Activated naive CD4-positive, alpha-beta T cell treated with anti-CD3 and anti-CD28 coated beads, Interleukin-2, amount 10 ng/mL, durations not matched to agents 7 days and 5 days (primary cell): ENCODE results near the gene PDSS2.
"Not testable (repeated sequence)": the region's sequence is repeated elsewhere in the genome, so short reads cannot be mapped to it uniquely, and the experiment has no call there.

Experiments used
- CTCF ChIA-PET: fragments of 350-600 bp; sonication (Branson Sonifier 250); formaldehyde crosslinking; loops from one replicate; lab custom pipeline; 2021; ENCODE audit warnings: antibody characterized with exemption; lab: Charles Lee
- DNase-seq: peaks from one replicate; pipeline ENCODE4 v3.0.0-alpha.2; 2020
- H3K27ac Mint-ChIP-seq: one replicate; pipeline ENCODE4 v1.8.0; 2021; ENCODE audit warnings: mild to moderate bottlenecking, moderate library complexity, mixed read lengths
- H3K27me3 Mint-ChIP-seq: one replicate; pipeline ENCODE4 v1.8.0; 2021; ENCODE audit warnings: mild to moderate bottlenecking, mixed read lengths
- H3K36me3 Mint-ChIP-seq: one replicate; pipeline ENCODE4 v1.8.0; 2021; ENCODE audit warnings: mixed read lengths
- H3K4me1 Mint-ChIP-seq: one replicate; pipeline ENCODE4 v1.8.0; 2021; ENCODE audit warnings: mixed read lengths
- H3K4me3 Mint-ChIP-seq: one replicate; pipeline ENCODE4 v1.8.0; 2021; ENCODE audit warnings: mild to moderate bottlenecking, moderate library complexity, mixed read lengths
- H3K9me3 Mint-ChIP-seq: one replicate; pipeline ENCODE4 v1.8.0; 2021; ENCODE audit warnings: mixed read lengths

PDSS2 gene

GRCh38 chr6:107489636-107490565 lies 30.5 kb upstream of the PDSS2 start, which contains the start of gene SOBP:
TSS of gene SOBP (plus strand) at chr6:107490117. CDS start at chr6:107490617, 500 bp downstream.
- Mint-ChIP-seq H3K27me3 (peaks cover 46% of the 10 kb centered on the region), H3K9me3 (no peaks in the 10 kb centered on the region), H3K27ac (no peak within 1 kb of the TSS), H3K4me1 (peaks cover 25% of the 10 kb centered on the region), H3K4me3 (peak within 1 kb of the TSS; percentile 84), H3K36me3 (peaks cover 3% of the 10 kb centered on the region)
- DNase-seq, result peak; percentile 47
- CTCF ChIA-PET, result interaction anchor here (2.1 kb wide), 1 partner anchor 172 kb away, joined by 5 read pairs; no protein-coding TSS in a partner anchor

- Mint-ChIP-seq H3K4me3 (peak overlapping the region; percentile 84), H3K27me3 (peaks cover 50% of the 10 kb centered on the region), H3K4me1 (peaks cover 25% of the 10 kb centered on the region), H3K9me3 (no peaks in the 10 kb centered on the region), H3K36me3 (peaks cover 3% of the 10 kb centered on the region), H3K27ac (no peak overlapping the region)
- CTCF ChIA-PET, result interaction anchor here (2.1 kb wide), 1 partner anchor 172 kb away, joined by 5 read pairs; no protein-coding TSS in a partner anchor
- DNase-seq, result peak; percentile 40
Observed at GRCh38 chr6:107488875-107489635, 29.7 kb upstream of the PDSS2 start.

GRCh38 chr6:107488174-107488874 lies 29.0 kb upstream of the PDSS2 start:
- H3K27ac Mint-ChIP-seq, result no peak overlapping the region
- no peaks in the 10 kb centered on the region for H3K9me3 Mint-ChIP-seq
- peaks cover 3% of the 10 kb centered on the region for H3K36me3 Mint-ChIP-seq
- H3K4me1 Mint-ChIP-seq, result peaks cover 25% of the 10 kb centered on the region
- peaks cover 56% of the 10 kb centered on the region for H3K27me3 Mint-ChIP-seq
- peak overlapping the region; percentile 84 for H3K4me3 Mint-ChIP-seq
- CTCF ChIA-PET, result interaction anchor here (2.1 kb wide), 1 partner anchor 171 kb away, joined by 5 read pairs; no protein-coding TSS in a partner anchor
- no peak for DNase-seq

GRCh38 chr6:107485157-107485556 lies 25.8 kb upstream of the PDSS2 start:
- no peak overlapping the region for H3K4me3 Mint-ChIP-seq
- CTCF ChIA-PET, result no interaction called here
- no peak overlapping the region for H3K27ac Mint-ChIP-seq
- peaks cover 3% of the 10 kb centered on the region for H3K36me3 Mint-ChIP-seq
- H3K9me3 Mint-ChIP-seq, result no peaks in the 10 kb centered on the region
- DNase-seq, result no peak
- H3K27me3 Mint-ChIP-seq, result peaks cover 78% of the 10 kb centered on the region
- H3K4me1 Mint-ChIP-seq, result peaks cover 13% of the 10 kb centered on the region

- CTCF ChIA-PET, result interaction anchor here (0.6 kb wide), 1 partner anchor 387 kb away, joined by 3 read pairs; no protein-coding TSS in a partner anchor
- no peak for DNase-seq
- no peak overlapping the region for H3K4me3 Mint-ChIP-seq
- H3K27ac Mint-ChIP-seq, result no peak overlapping the region
- no peaks in the 10 kb centered on the region for H3K4me1 Mint-ChIP-seq
- no peaks in the 10 kb centered on the region for H3K9me3 Mint-ChIP-seq
- H3K36me3 Mint-ChIP-seq, result no peaks in the 10 kb centered on the region
- H3K27me3 Mint-ChIP-seq, result peaks cover 43% of the 10 kb centered on the region
Observed at GRCh38 chr6:107479089-107479690, 19.8 kb upstream of the PDSS2 start.

GRCh38 chr6:107475826-107476225 lies 16.5 kb upstream of the PDSS2 start:
- CTCF ChIA-PET, H3K4me3 Mint-ChIP-seq, H3K36me3 Mint-ChIP-seq, H3K9me3 Mint-ChIP-seq, H3K27ac Mint-ChIP-seq, DNase-seq, H3K4me1 Mint-ChIP-seq: not testable (repeated sequence)
- H3K27me3 Mint-ChIP-seq, result peaks cover 27% of the 10 kb centered on the region

GRCh38 chr6:107475360-107475759 lies 16.0 kb upstream of the PDSS2 start:
- H3K36me3 Mint-ChIP-seq, CTCF ChIA-PET, DNase-seq, H3K4me3 Mint-ChIP-seq, H3K4me1 Mint-ChIP-seq, H3K27ac Mint-ChIP-seq, H3K9me3 Mint-ChIP-seq: not testable (repeated sequence)
- peaks cover 22% of the 10 kb centered on the region for H3K27me3 Mint-ChIP-seq

GRCh38 chr6:107473660-107474059 lies 14.3 kb upstream of the PDSS2 start:
- Mint-ChIP-seq H3K27ac (no peak overlapping the region), H3K9me3 (no peaks in the 10 kb centered on the region), H3K36me3 (no peaks in the 10 kb centered on the region), H3K4me3 (no peak overlapping the region), H3K4me1 (no peaks in the 10 kb centered on the region), H3K27me3 (peaks cover 19% of the 10 kb centered on the region)
- no peak for DNase-seq
- CTCF ChIA-PET, result interaction anchor here (0.8 kb wide), 1 partner anchor 8 kb away, joined by 4 read pairs; no protein-coding TSS in a partner anchor

GRCh38 chr6:107470364-107470763 lies 11.0 kb upstream of the PDSS2 start:
- H3K36me3 Mint-ChIP-seq, result no peaks in the 10 kb centered on the region
- CTCF ChIA-PET, result no interaction called here
- DNase-seq, result no peak
- H3K27me3 Mint-ChIP-seq, result peaks cover 16% of the 10 kb centered on the region
- no peaks in the 10 kb centered on the region for H3K9me3 Mint-ChIP-seq
- no peak overlapping the region for H3K27ac Mint-ChIP-seq
- no peaks in the 10 kb centered on the region for H3K4me1 Mint-ChIP-seq
- H3K4me3 Mint-ChIP-seq, result no peak overlapping the region

GRCh38 chr6:107466062-107466461 lies 6.7 kb upstream of the PDSS2 start:
- no peak for DNase-seq
- no peak overlapping the region for H3K4me3 Mint-ChIP-seq
- H3K9me3 Mint-ChIP-seq, result no peaks in the 10 kb centered on the region
- H3K27me3 Mint-ChIP-seq, result peaks cover 4% of the 10 kb centered on the region
- H3K27ac Mint-ChIP-seq, result no peak overlapping the region
- CTCF ChIA-PET, result interaction anchor here (1.4 kb wide), 1 partner anchor 8 kb away, joined by 4 read pairs; no protein-coding TSS in a partner anchor
- H3K36me3 Mint-ChIP-seq, result no peaks in the 10 kb centered on the region
- no peaks in the 10 kb centered on the region for H3K4me1 Mint-ChIP-seq

- Mint-ChIP-seq H3K27ac (peak overlapping the region; percentile 81), H3K36me3 (peaks cover 7% of the 10 kb centered on the region), H3K9me3 (no peaks in the 10 kb centered on the region), H3K27me3 (no peaks in the 10 kb centered on the region), H3K4me1 (peaks cover 27% of the 10 kb centered on the region), H3K4me3 (peak overlapping the region; percentile 78)
- CTCF ChIA-PET, result interaction anchor here (1.0 to 1.9 kb wide), 3 partner anchors 33 to 214 kb away, joined by 4 to 11 read pairs (median 5); no protein-coding TSS in a partner anchor
- no peak for DNase-seq
Observed at GRCh38 chr6:107460083-107460631, 793 bp upstream of the PDSS2 start.

GRCh38 chr6:107458672-107459282 lies 587 bp downstream of the PDSS2 start:
- peaks cover 28% of the 10 kb centered on the region for H3K4me1 Mint-ChIP-seq
- CTCF ChIA-PET, result interaction anchor here (0.7 to 1.9 kb wide), 6 partner anchors 34 to 279 kb away, joined by 3 to 11 read pairs (median 4); no protein-coding TSS in a partner anchor

More at GRCh38 chr6:107458672-107459282, 587 bp downstream of the PDSS2 start:
- Mint-ChIP-seq H3K27me3 (no peaks in the 10 kb centered on the region), H3K27ac (peak overlapping the region; percentile 81), H3K36me3 (peaks cover 10% of the 10 kb centered on the region), H3K9me3 (no peaks in the 10 kb centered on the region), H3K4me3 (peak overlapping the region; percentile 78)
- DNase-seq, result peak; percentile 57
